Measurements from ENCODE around the gene ZNF275. TPM values are rescaled to one million over a fixed set of nuclear protein-coding genes. Genes with fewer than 3 reads are reported as not detected.
A peak's percentile ranks its signal among the peaks of the same experiment; 100 is the strongest.

ZNF275 gene
- total and polyA plus RNA-seq, 2 donors (not counting 3 experiments of a cell fraction or from before 2014, with no cell fraction given) = 10.3 to 11.0 TPM

DNA sequence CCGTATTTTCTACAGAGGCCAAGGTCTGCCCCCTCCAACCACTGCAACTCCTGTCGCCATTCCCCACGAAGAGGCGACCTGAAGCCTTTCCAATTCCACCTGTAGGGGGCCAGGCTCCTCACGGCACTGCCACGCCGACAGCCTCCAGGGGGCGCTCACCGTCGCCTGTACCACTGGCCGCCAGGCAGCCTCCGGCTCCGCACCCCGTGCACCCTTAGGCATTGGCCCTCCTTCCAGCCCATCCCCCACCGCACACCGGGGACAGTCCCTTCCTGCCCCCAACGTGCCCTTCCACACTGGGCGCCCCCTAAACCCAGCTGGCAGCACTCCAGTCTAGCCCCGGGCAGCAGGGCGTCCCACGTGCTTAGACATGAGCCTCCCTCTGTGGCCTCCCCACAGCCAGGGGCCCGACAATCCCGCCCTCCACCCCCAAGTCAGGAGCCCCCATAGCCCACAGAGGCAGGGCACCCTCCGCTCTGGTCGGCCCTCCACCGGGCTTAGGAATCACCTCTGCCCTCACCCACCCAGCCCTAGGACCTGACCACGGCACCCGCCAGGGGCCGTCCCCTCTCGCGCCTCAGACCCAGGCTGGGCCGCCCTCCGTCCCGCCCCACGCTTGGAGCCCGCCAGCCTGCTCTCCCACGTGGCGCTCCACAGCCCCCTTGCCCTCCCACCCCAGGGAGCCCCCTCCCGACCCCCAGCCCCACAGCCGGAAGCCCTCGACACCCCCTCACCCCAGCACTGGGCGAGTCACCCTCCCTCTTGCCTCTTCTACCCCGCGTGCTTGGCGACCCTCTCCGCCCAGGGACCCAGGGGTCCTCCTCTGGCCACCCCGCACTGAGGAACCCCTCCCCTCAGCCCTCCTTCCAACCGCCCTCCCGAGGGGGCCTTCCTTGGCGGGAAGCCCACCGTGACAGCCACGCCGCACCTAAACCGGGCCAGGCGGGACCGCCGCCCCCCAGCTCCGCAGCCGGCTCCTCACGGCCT is 66.5 kb downstream of the ZNF275 start:
- dilution Hi-C loops (cut with MboI; ENCODE audit: extremely low pct_ligation_motif_present, low sequenced_read_pairs) = no loop called here
- Histone ChIP-seq H3K9ac (replicated peaks; ENCODE audit: extremely low read depth, insufficient read depth, low read length) (no peak overlapping the region), H3K9me3 (replicated peaks; ENCODE audit: control insufficient read depth, insufficient read depth, low read length) (no peaks in the 10 kb centered on the region), H4K20me1 (replicated peaks; ENCODE audit: control insufficient read depth, extremely low read depth, insufficient read depth, low read length) (no peaks in the 10 kb centered on the region), H3K79me2 (ENCODE audit: control insufficient read depth, insufficient read depth, low read length) (no peaks in the 10 kb centered on the region), H3K27ac (ENCODE audit: insufficient read depth, low read depth, low read length) (no peak overlapping the region), H3K36me3 (ENCODE audit: control insufficient read depth in 2 of 2, extremely low read depth in 1 of 2, insufficient read depth in 2 of 2, low read length in 2 of 2) (no peaks in the 10 kb centered on the region), H3K4me2 (ENCODE audit: insufficient read depth, low read length) (no peak overlapping the region), H3K4me3 (replicated peaks in 1 of 3; ENCODE audit: insufficient read depth in 1 of 3, low read depth in 1 of 3, low read length in 3 of 3) (no peak overlapping the region), H3K9me1 (replicated peaks; ENCODE audit: control insufficient read depth, extremely low read depth, insufficient read depth, low read length) (no peaks in the 10 kb centered on the region), H3K4me1 (ENCODE audit: control insufficient read depth, extremely low read depth, insufficient read depth, low read length) (no peaks in the 10 kb centered on the region), H2AFZ (ENCODE audit: low read depth, low read length) (no peak overlapping the region), H3K27me3 (ENCODE audit: control insufficient read depth in 2 of 2, insufficient read depth in 2 of 2, low read length in 2 of 2) (no peaks in the 10 kb centered on the region)
- ChIA-PET POLR2A (no interaction called here), CTCF (no interaction called here)
- no peak for TF ChIP-seq JUN (IDR thresholded peaks at IDR 0.05; ENCODE audit: borderline replicate concordance, insufficient read depth, insufficient read length, low read depth)
- TF ChIP-seq, protein P1, sequence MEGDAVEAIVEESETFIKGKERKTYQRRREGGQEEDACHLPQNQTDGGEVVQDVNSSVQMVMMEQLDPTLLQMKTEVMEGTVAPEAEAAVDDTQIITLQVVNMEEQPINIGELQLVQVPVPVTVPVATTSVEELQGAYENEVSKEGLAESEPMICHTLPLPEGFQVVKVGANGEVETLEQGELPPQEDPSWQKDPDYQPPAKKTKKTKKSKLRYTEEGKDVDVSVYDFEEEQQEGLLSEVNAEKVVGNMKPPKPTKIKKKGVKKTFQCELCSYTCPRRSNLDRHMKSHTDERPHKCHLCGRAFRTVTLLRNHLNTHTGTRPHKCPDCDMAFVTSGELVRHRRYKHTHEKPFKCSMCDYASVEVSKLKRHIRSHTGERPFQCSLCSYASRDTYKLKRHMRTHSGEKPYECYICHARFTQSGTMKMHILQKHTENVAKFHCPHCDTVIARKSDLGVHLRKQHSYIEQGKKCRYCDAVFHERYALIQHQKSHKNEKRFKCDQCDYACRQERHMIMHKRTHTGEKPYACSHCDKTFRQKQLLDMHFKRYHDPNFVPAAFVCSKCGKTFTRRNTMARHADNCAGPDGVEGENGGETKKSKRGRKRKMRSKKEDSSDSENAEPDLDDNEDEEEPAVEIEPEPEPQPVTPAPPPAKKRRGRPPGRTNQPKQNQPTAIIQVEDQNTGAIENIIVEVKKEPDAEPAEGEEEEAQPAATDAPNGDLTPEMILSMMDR (IDR thresholded peaks at IDR 0.05; ENCODE audit: extremely low read depth in 1 of 2, insufficient read depth in 1 of 2, low read depth in 1 of 2, low read length in 2 of 2) = peak; percentile 79 to 84
- intact Hi-C loops (cut with micrococcal nuclease) = no loop called here
- BruUV-seq (replicated peaks) = no TSS peak
- no peak for FAIRE-seq
- DNase-seq (ENCODE audit: low read depth, low spot score) = peak; percentile 7

DNA sequence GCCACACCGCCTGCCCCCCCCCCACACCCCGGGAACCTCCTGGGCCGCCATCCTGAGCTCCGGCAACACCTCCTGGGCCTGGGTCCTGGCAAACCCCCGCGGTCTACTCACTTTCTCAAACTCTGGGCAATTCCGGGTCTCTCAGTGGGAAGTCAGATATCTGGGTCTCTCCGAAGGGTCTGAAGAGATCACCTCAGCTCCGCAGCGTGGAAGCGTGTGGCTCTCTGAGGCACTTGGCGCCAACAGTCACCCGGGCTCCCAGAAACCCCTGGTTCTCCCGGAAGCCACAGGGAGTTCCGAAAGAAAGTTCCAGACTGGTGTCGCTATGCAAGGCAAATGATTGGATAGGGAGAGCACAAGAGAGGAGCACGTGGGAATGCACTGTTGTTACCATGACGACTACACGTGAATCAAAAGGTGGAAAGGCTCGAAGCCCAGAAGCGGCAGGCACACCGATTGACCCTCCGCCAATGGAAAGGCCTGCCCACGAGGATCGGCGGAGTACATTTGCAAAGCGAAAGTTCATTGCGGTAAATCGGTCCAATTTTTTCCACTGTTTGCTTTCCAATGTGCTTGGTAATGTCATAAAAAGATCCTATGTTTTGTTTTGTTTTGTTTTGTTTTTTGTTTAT is 67.3 kb downstream of the ZNF275 start, which contains the start of gene PNMA6E:
PNMA6E (minus strand) TSS at position 218 of the 632 bp plus-strand sequence. CDS start 2,501 bp downstream, outside the sequence.
- Histone ChIP-seq H3K4me2 (ENCODE audit: insufficient read depth, low read length) (no peak within 1 kb of the TSS), H3K27me3 (ENCODE audit: control insufficient read depth in 2 of 2, insufficient read depth in 2 of 2, low read length in 2 of 2) (no peaks in the 10 kb centered on the region), H3K4me3 (replicated peaks in 1 of 3; ENCODE audit: insufficient read depth in 1 of 3, low read depth in 1 of 3, low read length in 3 of 3) (no peak within 1 kb of the TSS), H3K9me1 (replicated peaks; ENCODE audit: control insufficient read depth, extremely low read depth, insufficient read depth, low read length) (no peaks in the 10 kb centered on the region), H3K79me2 (ENCODE audit: control insufficient read depth, insufficient read depth, low read length) (no peaks in the 10 kb centered on the region), H3K9ac (replicated peaks; ENCODE audit: extremely low read depth, insufficient read depth, low read length) (no peak within 1 kb of the TSS), H3K9me3 (replicated peaks; ENCODE audit: control insufficient read depth, insufficient read depth, low read length) (no peaks in the 10 kb centered on the region), H3K36me3 (ENCODE audit: control insufficient read depth in 2 of 2, extremely low read depth in 1 of 2, insufficient read depth in 2 of 2, low read length in 2 of 2) (no peaks in the 10 kb centered on the region), H3K27ac (ENCODE audit: insufficient read depth, low read depth, low read length) (no peak within 1 kb of the TSS), H4K20me1 (replicated peaks; ENCODE audit: control insufficient read depth, extremely low read depth, insufficient read depth, low read length) (no peaks in the 10 kb centered on the region), H2AFZ (ENCODE audit: low read depth, low read length) (no peak within 1 kb of the TSS), H3K4me1 (ENCODE audit: control insufficient read depth, extremely low read depth, insufficient read depth, low read length) (no peaks in the 10 kb centered on the region)
- intact Hi-C loops (cut with micrococcal nuclease) = no loop called here
- no peak for FAIRE-seq
- ChIA-PET CTCF (no interaction called here), POLR2A (no interaction called here)
- BruUV-seq (replicated peaks) = no TSS peak
- TF ChIP-seq EZH2 (IDR thresholded peaks at IDR 0.05; ENCODE audit: borderline replicate concordance, low read depth, low read length, severe bottlenecking) (no peak), GATA2 (IDR thresholded peaks at IDR 0.05; ENCODE audit: insufficient read depth, insufficient read length, low read depth, low read length) (no peak), POLR2A (IDR thresholded peaks at IDR 0.05; ENCODE audit: low read depth, low read length) (no peak), JUN (IDR thresholded peaks at IDR 0.05; ENCODE audit: borderline replicate concordance, insufficient read depth, insufficient read length, low read depth) (no peak), FOS (IDR thresholded peaks at IDR 0.05; ENCODE audit: borderline replicate concordance, insufficient read depth, low read length) (no peak)
- TF ChIP-seq, protein P1 (IDR thresholded peaks at IDR 0.05; ENCODE audit: extremely low read depth in 1 of 2, insufficient read depth in 1 of 2, low read depth in 1 of 2, low read length in 2 of 2) = no peak
- TF ChIP-seq, protein P2, sequence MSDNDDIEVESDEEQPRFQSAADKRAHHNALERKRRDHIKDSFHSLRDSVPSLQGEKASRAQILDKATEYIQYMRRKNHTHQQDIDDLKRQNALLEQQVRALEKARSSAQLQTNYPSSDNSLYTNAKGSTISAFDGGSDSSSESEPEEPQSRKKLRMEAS (IDR thresholded peaks at IDR 0.05; ENCODE audit: insufficient read depth, insufficient read length) = no peak
- dilution Hi-C loops (cut with MboI; ENCODE audit: extremely low pct_ligation_motif_present, low sequenced_read_pairs) = no loop called here
- no peak for DNase-seq (ENCODE audit: low read depth, low spot score)
